ENCODE results near the gene TXK.

TXK gene

DNA sequence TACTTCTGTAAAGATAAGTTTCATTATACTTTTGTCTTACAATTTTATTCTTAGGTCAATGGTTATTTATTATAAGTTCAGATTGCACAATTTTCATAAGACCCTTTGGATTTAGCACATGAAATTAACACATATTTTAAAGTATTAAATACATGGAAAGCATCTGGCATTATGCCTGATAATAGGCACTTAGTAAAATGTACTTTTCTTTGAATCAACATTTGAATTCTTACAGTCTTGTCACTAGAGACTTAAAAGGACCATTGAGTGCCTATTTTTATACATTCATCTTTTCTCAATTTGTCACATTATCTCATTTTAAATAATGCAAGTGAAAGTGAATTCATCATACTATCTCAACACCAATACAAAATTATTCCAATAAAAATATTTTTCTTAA is 94.5 kb downstream of the TXK start:
- H3K4me3 ChIP-seq (ENCODE audit: severe bottlenecking), result no peak overlapping the region
- TF ChIP-seq, protein P1, sequence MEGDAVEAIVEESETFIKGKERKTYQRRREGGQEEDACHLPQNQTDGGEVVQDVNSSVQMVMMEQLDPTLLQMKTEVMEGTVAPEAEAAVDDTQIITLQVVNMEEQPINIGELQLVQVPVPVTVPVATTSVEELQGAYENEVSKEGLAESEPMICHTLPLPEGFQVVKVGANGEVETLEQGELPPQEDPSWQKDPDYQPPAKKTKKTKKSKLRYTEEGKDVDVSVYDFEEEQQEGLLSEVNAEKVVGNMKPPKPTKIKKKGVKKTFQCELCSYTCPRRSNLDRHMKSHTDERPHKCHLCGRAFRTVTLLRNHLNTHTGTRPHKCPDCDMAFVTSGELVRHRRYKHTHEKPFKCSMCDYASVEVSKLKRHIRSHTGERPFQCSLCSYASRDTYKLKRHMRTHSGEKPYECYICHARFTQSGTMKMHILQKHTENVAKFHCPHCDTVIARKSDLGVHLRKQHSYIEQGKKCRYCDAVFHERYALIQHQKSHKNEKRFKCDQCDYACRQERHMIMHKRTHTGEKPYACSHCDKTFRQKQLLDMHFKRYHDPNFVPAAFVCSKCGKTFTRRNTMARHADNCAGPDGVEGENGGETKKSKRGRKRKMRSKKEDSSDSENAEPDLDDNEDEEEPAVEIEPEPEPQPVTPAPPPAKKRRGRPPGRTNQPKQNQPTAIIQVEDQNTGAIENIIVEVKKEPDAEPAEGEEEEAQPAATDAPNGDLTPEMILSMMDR (IDR thresholded peaks at IDR 0.05; ENCODE audit: poor library complexity, severe bottlenecking), result no peak
- no peak for DNase-seq (ENCODE audit: low spot score)
- no peak overlapping the region for H3K27ac ChIP-seq (ENCODE audit: poor library complexity, severe bottlenecking)
- H3K9me3 ChIP-seq (ENCODE audit: severe bottlenecking), result no peaks in the 10 kb centered on the region
- H3K4me1 ChIP-seq (ENCODE audit: insufficient read depth, poor library complexity, severe bottlenecking), result no peaks in the 10 kb centered on the region
- peaks cover 10% of the 10 kb centered on the region for H3K36me3 ChIP-seq (ENCODE audit: low read depth)
- H3K27me3 ChIP-seq (ENCODE audit: insufficient read depth, poor library complexity, severe bottlenecking), result no peaks in the 10 kb centered on the region
- no peak for ATAC-seq (ENCODE audit: low read depth)

DNA sequence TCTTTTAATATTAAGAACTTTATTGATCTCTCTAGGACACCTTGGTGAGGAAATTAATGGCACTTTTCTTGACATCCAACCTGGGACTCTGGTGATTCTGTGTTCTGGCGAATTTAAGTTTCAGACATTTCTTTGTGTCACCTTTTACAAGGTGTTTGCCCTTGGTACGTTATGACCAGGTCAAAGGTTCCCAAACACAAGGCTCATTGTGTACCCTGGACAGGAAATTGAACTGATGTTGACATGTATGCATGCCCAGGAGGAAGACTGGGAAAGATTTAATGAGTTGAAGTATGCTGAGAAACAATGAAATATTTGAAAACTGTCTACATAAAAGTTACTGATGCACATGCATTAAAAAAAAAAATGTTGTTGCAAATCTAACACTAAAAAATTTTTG is 95.4 kb downstream of the TXK start:
- Histone ChIP-seq H3K4me3 (ENCODE audit: severe bottlenecking) (no peak overlapping the region), H3K36me3 (ENCODE audit: low read depth) (peaks cover 19% of the 10 kb centered on the region), H3K27ac (ENCODE audit: poor library complexity, severe bottlenecking) (no peak overlapping the region), H3K4me1 (ENCODE audit: insufficient read depth, poor library complexity, severe bottlenecking) (no peaks in the 10 kb centered on the region), H3K27me3 (ENCODE audit: insufficient read depth, poor library complexity, severe bottlenecking) (no peaks in the 10 kb centered on the region), H3K9me3 (ENCODE audit: severe bottlenecking) (no peaks in the 10 kb centered on the region)
- TF ChIP-seq, protein P1 (IDR thresholded peaks at IDR 0.05; ENCODE audit: poor library complexity, severe bottlenecking), result no peak
- ATAC-seq (ENCODE audit: low read depth) (no peak), DNase-seq (ENCODE audit: low spot score) (no peak)

DNA sequence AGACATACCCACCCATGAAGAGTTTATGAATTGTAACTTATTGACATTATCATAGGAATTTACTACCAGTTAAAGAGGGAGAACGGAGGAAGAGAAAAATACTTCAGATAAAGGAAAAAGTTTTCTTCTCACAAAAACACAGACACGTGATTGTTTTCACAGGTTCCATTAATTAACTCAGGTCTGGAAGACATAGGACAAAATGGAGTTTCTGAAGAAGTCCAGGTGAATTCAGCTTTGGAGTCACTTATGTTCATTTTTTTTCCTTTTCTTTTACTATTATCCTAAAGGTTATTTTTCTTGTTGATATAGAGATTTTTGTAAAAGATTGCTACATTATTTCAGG is 97.0 kb downstream of the TXK start:
- ATAC-seq (ENCODE audit: low read depth) (no peak), DNase-seq (ENCODE audit: low spot score) (no peak)
- no peaks in the 10 kb centered on the region for H3K27me3 ChIP-seq (ENCODE audit: insufficient read depth, poor library complexity, severe bottlenecking)
- H3K36me3 ChIP-seq (ENCODE audit: low read depth), result peaks cover 26% of the 10 kb centered on the region
- H3K9me3 ChIP-seq (ENCODE audit: severe bottlenecking), result no peaks in the 10 kb centered on the region
- H3K27ac ChIP-seq (ENCODE audit: poor library complexity, severe bottlenecking), result no peak overlapping the region
- no peak overlapping the region for H3K4me3 ChIP-seq (ENCODE audit: severe bottlenecking)
- TF ChIP-seq, protein P1 (IDR thresholded peaks at IDR 0.05; ENCODE audit: poor library complexity, severe bottlenecking), result no peak
- H3K4me1 ChIP-seq (ENCODE audit: insufficient read depth, poor library complexity, severe bottlenecking), result no peaks in the 10 kb centered on the region

DNA sequence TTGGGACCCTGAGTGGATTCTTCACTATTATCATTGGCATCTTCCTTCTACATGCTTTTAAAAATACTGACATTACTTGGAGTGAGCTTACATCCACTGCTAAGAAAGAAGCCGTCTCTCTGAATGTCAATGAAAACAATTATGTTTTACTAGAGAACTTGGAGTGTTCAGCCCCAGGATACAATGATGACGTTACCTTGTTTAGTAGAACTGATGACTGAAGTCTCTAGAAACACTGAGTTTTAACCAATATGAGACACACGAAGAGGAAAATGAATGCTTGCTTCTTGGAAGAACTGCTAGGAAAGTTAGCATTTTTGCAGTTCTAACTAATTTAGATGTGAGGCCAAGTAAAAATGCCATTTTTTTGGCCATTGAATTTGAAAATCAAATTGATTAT is 98.1 kb downstream of the TXK start:
- Histone ChIP-seq H3K27ac (ENCODE audit: poor library complexity, severe bottlenecking) (no peak overlapping the region), H3K27me3 (ENCODE audit: insufficient read depth, poor library complexity, severe bottlenecking) (no peaks in the 10 kb centered on the region), H3K9me3 (ENCODE audit: severe bottlenecking) (no peaks in the 10 kb centered on the region), H3K4me3 (ENCODE audit: severe bottlenecking) (no peak overlapping the region), H3K36me3 (ENCODE audit: low read depth) (peaks cover 26% of the 10 kb centered on the region), H3K4me1 (ENCODE audit: insufficient read depth, poor library complexity, severe bottlenecking) (no peaks in the 10 kb centered on the region)
- TF ChIP-seq, protein P1 (IDR thresholded peaks at IDR 0.05; ENCODE audit: poor library complexity, severe bottlenecking), result no peak
- ATAC-seq (ENCODE audit: low read depth), result no peak
- no peak for DNase-seq (ENCODE audit: low spot score)

DNA sequence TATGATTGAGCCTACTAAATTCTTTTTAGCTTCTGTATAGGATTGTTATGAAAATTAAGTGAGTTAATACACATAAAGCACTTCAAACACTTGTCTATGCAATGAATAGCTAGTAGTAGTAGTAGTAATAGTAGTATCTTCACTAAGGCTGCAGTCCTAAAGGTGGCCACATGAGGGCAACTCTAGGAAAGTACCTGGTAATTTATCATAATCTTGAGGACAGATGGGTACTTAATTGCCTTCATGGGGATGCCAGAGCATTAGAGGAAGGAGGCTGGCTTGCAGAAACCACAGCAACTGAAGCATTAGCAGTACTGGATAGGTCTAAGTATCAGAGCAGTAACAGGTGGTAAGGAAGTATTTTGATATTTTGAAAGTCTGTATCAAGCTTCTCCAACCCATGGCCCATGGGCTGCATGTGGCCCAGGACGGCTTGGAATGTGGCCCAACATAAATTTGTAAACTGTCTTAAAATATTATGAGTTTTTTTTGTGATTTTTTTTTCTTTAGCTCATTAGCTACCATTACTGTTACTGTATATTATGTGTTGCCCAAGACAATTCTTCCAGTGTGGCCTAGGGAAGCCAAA is 100.1 kb downstream of the TXK start:
- ATAC-seq (ENCODE audit: low read depth), result no peak
- TF ChIP-seq, protein P1 (IDR thresholded peaks at IDR 0.05; ENCODE audit: poor library complexity, severe bottlenecking), result peak; percentile 71
- Histone ChIP-seq H3K36me3 (ENCODE audit: low read depth) (peaks cover 26% of the 10 kb centered on the region), H3K27me3 (ENCODE audit: insufficient read depth, poor library complexity, severe bottlenecking) (no peaks in the 10 kb centered on the region), H3K9me3 (ENCODE audit: severe bottlenecking) (no peaks in the 10 kb centered on the region), H3K27ac (ENCODE audit: poor library complexity, severe bottlenecking) (no peak overlapping the region), H3K4me3 (ENCODE audit: severe bottlenecking) (no peak overlapping the region), H3K4me1 (ENCODE audit: insufficient read depth, poor library complexity, severe bottlenecking) (no peaks in the 10 kb centered on the region)
- no peak for DNase-seq (ENCODE audit: low spot score)

Measured in RWPE2 (cell line).